SK-N-SH (cell line): ENCODE results near the gene COX7A2. TPM values are rescaled to one million over a fixed set of nuclear protein-coding genes. Genes with fewer than 3 reads are reported as not detected.

Experiments used
- CTCF ChIA-PET: fragments of 300-600, 350-600 bp; formaldehyde crosslinking; extraction: SDS; loops from one replicate; lab custom pipeline; 2021; lab: Yijun Ruan, JAX
- POLR2A ChIA-PET: fragments of 350-600 bp; sonication (Branson Sonifier 250); formaldehyde crosslinking; extraction: SDS; loops from one replicate; lab custom pipeline; 2020; ENCODE audit warnings: antibody characterized with exemption, inconsistent platforms; lab: Yijun Ruan, JAX
- DNase-seq: peaks from one replicate; pipeline ENCODE4 v3.0.0; 2012
- H2AFZ ChIP-seq: fragments of 200-600 bp; sonication (generic); 2 replicates; pipeline ENCODE4 v1.8.1; 2016; ENCODE audit warnings: antibody characterized with exemption, mild to moderate bottlenecking, low read depth
- H3F3A ChIP-seq: fragments of 200-600 bp; sonication (generic); replicated peaks from 2 replicates; pipeline ENCODE3; 2016; ENCODE audit warnings: antibody characterized with exemption, mild to moderate bottlenecking; ENCODE audit not compliant: insufficient read depth
- H3K27ac ChIP-seq, 2 experiments: fragments of 200-500 bp in 1 of 2; fragments of 200-600 bp in 1 of 2; sonication (Bioruptor generic) in 1 of 2; sonication (generic), shearing (Covaris generic) in 1 of 2; 2 replicates each; pipeline versions ENCODE4 v1.5.1 to v1.6.1; 2014 to 2016; ENCODE audit warnings: low read depth in 2 of 2, inconsistent platforms in 1 of 2, low read length in 1 of 2, mild to moderate bottlenecking in 1 of 2, mixed read lengths in 1 of 2
- H3K27me3 ChIP-seq: fragments of 200-600 bp; sonication (generic), shearing (Covaris generic); 2 replicates; pipeline ENCODE4 v1.6.1; 2016; ENCODE audit warnings: mixed run types; ENCODE audit not compliant: insufficient read depth
- H3K36me3 ChIP-seq, 2 experiments: fragments of 200-500 bp in 1 of 2; fragments of 200-600 bp in 1 of 2; sonication (Bioruptor generic) in 1 of 2; sonication (generic) in 1 of 2; replicated peaks in 1 of 2; 2 replicates each; pipeline versions ENCODE3 to v1.5.1; 2014 to 2016; ENCODE audit warnings: low read length in 1 of 2, mild to moderate bottlenecking in 1 of 2; ENCODE audit not compliant: insufficient read depth in 2 of 2, control insufficient read depth in 1 of 2
- H3K4me1 ChIP-seq, 2 experiments: fragments of 200-500 bp in 1 of 2; fragments of 200-600 bp in 1 of 2; sonication (Bioruptor generic) in 1 of 2; sonication (generic), shearing (Covaris generic) in 1 of 2; 2 replicates each; pipeline versions ENCODE4 v1.5.1 to v1.6.1; 2014 to 2016; ENCODE audit warnings: low read depth in 1 of 2, low read length in 1 of 2, mixed run types in 1 of 2; ENCODE audit not compliant: insufficient read depth in 2 of 2, control insufficient read depth in 1 of 2
- H3K4me2 ChIP-seq: fragments of 200-600 bp; sonication (generic), shearing (Covaris generic); 2 replicates; pipeline ENCODE4 v1.6.1; 2017; ENCODE audit warnings: mixed run types
- H3K4me3 ChIP-seq, 2 experiments: fragments of 200-500 bp in 1 of 2; fragments of 200-600 bp in 1 of 2; sonication (Bioruptor generic) in 1 of 2; sonication (generic), shearing (Covaris generic) in 1 of 2; 2 replicates each; pipeline versions ENCODE4 v1.5.1 to v1.8.1; 2014 to 2016; ENCODE audit warnings: low read depth in 2 of 2, inconsistent platforms in 1 of 2, low read length in 1 of 2, mild to moderate bottlenecking in 1 of 2, mixed read lengths in 1 of 2, moderate library complexity in 1 of 2
- H3K79me2 ChIP-seq: fragments of 200-600 bp; sonication (generic); 2 replicates; pipeline ENCODE4 v1.8.1; 2017; ENCODE audit warnings: mild to moderate bottlenecking; ENCODE audit not compliant: insufficient read depth
- H3K9ac ChIP-seq: fragments of 200-600 bp; sonication (generic); 2 replicates; pipeline ENCODE4 v1.6.1; 2017; ENCODE audit warnings: mixed run types
- H3K9me2 ChIP-seq: fragments of 200-600 bp; sonication (generic); 2 replicates; pipeline ENCODE4 v1.6.1; 2017; ENCODE audit warnings: mixed run types
- H3K9me3 ChIP-seq: fragments of 200-600 bp; sonication (generic); 2 replicates; pipeline ENCODE4 v1.6.1; 2017; ENCODE audit warnings: mixed run types, mild to moderate bottlenecking, moderate library complexity
- H4K20me1 ChIP-seq: fragments of 200-600 bp; sonication (generic); 2 replicates; pipeline ENCODE4 v1.6.1; 2017; ENCODE audit warnings: mild to moderate bottlenecking, mixed run types; ENCODE audit not compliant: insufficient read depth
- ELF1 ChIP-seq: IDR thresholded peaks from 2 replicates; pipeline ENCODE4 v1.4.0; 2012
- EZH2phosphoT487 ChIP-seq: fragments of 200-600 bp; sonication (generic); IDR thresholded peaks from 2 replicates; pipeline ENCODE4 v1.6.1; 2017; ENCODE audit warnings: low read depth, mixed run types, mild to moderate bottlenecking, antibody characterized with exemption, moderate library complexity, borderline replicate concordance
- FOSL2 ChIP-seq: IDR thresholded peaks from 2 replicates; pipeline ENCODE4 v1.4.0; 2012; ENCODE audit warnings: low read depth, mild to moderate bottlenecking, moderate library complexity, borderline replicate concordance
- FOXJ3 ChIP-seq: sonication (generic); formaldehyde crosslinking; IDR thresholded peaks from 2 replicates; pipeline ENCODE4 v1.5.1; 2020; ENCODE audit warnings: mild to moderate bottlenecking, missing genetic modification reagents
- FOXM1 ChIP-seq: IDR thresholded peaks from 2 replicates; pipeline ENCODE4 v1.4.0; 2012; ENCODE audit warnings: low read depth, mild to moderate bottlenecking
- GATA2 ChIP-seq: sonication (generic); formaldehyde crosslinking; IDR thresholded peaks from 2 replicates; pipeline ENCODE4 v1.5.0; 2020; ENCODE audit warnings: mild to moderate bottlenecking, missing genetic modification reagents
- JUND ChIP-seq: IDR thresholded peaks from 2 replicates; pipeline ENCODE4 v1.4.0; 2012
- MEF2A ChIP-seq: IDR thresholded peaks from 2 replicates; pipeline ENCODE4 v1.4.0; 2012; ENCODE audit warnings: low read depth, borderline replicate concordance
- MXI1 ChIP-seq: IDR thresholded peaks from 2 replicates; pipeline ENCODE4 v1.6.1; 2012; ENCODE audit warnings: mild to moderate bottlenecking, low read depth, low read length, improper control_type of control experiment
- NFIC ChIP-seq: IDR thresholded peaks from 2 replicates; pipeline ENCODE4 v1.4.0; 2012; ENCODE audit warnings: borderline replicate concordance
- RAD21 ChIP-seq: IDR thresholded peaks from 2 replicates; pipeline ENCODE4 v1.6.1; 2012; ENCODE audit warnings: mild to moderate bottlenecking, low read length
- RFX5 ChIP-seq: IDR thresholded peaks from 2 replicates; pipeline ENCODE4 v1.6.1; 2012; ENCODE audit warnings: mild to moderate bottlenecking, improper control_type of control experiment, low read length
- RXRA ChIP-seq: IDR thresholded peaks from 2 replicates; pipeline ENCODE4 v1.4.0; 2012; ENCODE audit warnings: low read depth, mild to moderate bottlenecking, borderline replicate concordance
- SMC3 ChIP-seq: IDR thresholded peaks from 2 replicates; pipeline ENCODE4 v1.6.1; 2012; ENCODE audit warnings: low read depth, low read length, improper control_type of control experiment
- TEAD4 ChIP-seq: IDR thresholded peaks from 2 replicates; pipeline ENCODE4 v1.4.0; 2012; ENCODE audit warnings: mild to moderate bottlenecking, borderline replicate concordance; ENCODE audit not compliant: insufficient read depth
- ZBTB33 ChIP-seq: IDR thresholded peaks from 2 replicates; pipeline ENCODE4 v1.4.0; 2012; ENCODE audit warnings: low read depth, borderline replicate concordance
- WGBS: methylation state at CpG from one replicate; pipeline ENCODE4 v1.1.6; 2017; ENCODE audit warnings: low lambda C conversion rate; 5-methylcytosine and 5-hydroxymethylcytosine counted together
- polyA plus RNA-seq, 3 experiments: library from polyadenylated mRNA; depleted of rRNA; stranded (reverse); fragments of >200 nt; gene quantifications; 2 replicates each; pipeline ENCODE4 v1.2.3, GENCODE V29; 2012
- TF ChIP-seq, protein P1 (sequence below): fragments of 150-350 bp; IDR thresholded peaks from 2 replicates; pipeline ENCODE4 v1.6.1; 2017; ENCODE audit warnings: antibody characterized with exemption, low read length, low read depth, borderline replicate concordance

The COX7A2 gene
- polyA plus RNA-seq, 1 of the 3 experiments (the other 2 are of a cell fraction): 431 TPM

DNA sequence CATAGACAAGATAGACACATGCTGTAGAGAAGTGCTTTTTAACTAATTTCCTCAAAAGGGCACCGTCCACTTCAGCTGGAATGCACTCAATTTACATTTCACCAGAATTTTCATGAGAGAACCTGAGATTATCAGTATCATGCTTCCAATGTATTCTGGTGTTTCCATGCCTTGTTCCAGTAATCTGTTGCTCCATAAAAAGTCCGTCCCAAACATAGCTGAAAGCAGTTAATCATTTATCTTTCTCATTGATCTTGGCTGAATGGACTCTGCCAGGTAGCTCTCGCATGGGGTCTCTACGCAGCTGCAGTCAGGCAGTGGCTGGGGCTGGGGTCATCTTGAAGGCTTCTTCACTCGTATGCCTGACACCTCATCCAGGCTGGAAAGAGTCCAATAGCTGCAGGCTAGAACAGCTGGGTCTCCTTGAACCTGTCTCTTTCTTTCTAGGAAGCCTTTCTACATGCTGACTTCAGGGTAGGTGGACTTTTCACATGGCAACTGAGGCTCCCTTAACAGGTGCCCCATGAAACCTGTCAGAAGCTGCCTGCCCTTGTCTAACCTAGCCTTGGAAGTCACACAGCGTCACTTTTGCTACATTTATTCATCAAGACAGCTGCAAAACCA is 19.2 kb downstream of the COX7A2 start (continued):
- no peak for TF ChIP-seq FOXJ3 (CRISPR knock-in tag)
- no peak for TF ChIP-seq MEF2A

GRCh38 chr6:75223428-75223827 is 20.2 kb downstream of the COX7A2 start:
- WGBS: 18% methylated on average over 2 of the region's 2 CpGs
- Histone ChIP-seq H3K36me3 (no peaks in the 10 kb centered on the region), H3K27me3 (no peaks in the 10 kb centered on the region), H3K9me3 (no peaks in the 10 kb centered on the region; the same call in 1 of the 2 replicates), H3K4me2 (no peak overlapping the region), H3K27ac (no peak overlapping the region), H3K9me2 (no peaks in the 10 kb centered on the region), H3F3A (no peaks in the 10 kb centered on the region), H4K20me1 (no peaks in the 10 kb centered on the region), H3K4me3 (no peak overlapping the region), H3K4me1 (no peaks in the 10 kb centered on the region), H3K79me2 (no peaks in the 10 kb centered on the region), H3K9ac (no peak overlapping the region), H2AFZ (no peak overlapping the region)
- DNase-seq: no peak
- CTCF ChIA-PET: interaction anchor here (5.0 kb wide), 1 partner anchor 13 kb away, joined by 37 read pairs; no protein-coding TSS in a partner anchor
- TF ChIP-seq JUND (no peak), NFIC (no peak), MXI1 (no peak)
- POLR2A ChIA-PET: no interaction called here

GRCh38 chr6:75222261-75222660 is 21.3 kb downstream of the COX7A2 start:
- Histone ChIP-seq H4K20me1 (no peaks in the 10 kb centered on the region), H2AFZ (no peak overlapping the region), H3K27ac (no peak overlapping the region), H3K27me3 (no peaks in the 10 kb centered on the region), H3K9ac (no peak overlapping the region), H3K79me2 (no peaks in the 10 kb centered on the region), H3F3A (no peaks in the 10 kb centered on the region), H3K36me3 (no peaks in the 10 kb centered on the region), H3K4me1 (no peaks in the 10 kb centered on the region; a peak in 1 of 4 replicates), H3K9me2 (no peaks in the 10 kb centered on the region), H3K9me3 (no peaks in the 10 kb centered on the region; the same call in 1 of the 2 replicates), H3K4me3 (no peak overlapping the region), H3K4me2 (no peak overlapping the region)
- TF ChIP-seq RXRA (no peak), RAD21 (no peak), ZBTB33 (no peak), MEF2A (no peak), FOXJ3 (CRISPR knock-in tag) (no peak), FOXM1 (no peak), ELF1 (no peak), GATA2 (CRISPR knock-in tag) (no peak), EZH2phosphoT487 (no peak), TEAD4 (no peak), SMC3 (no peak), RFX5 (no peak), MXI1 (no peak), FOSL2 (no peak)
- TF ChIP-seq, protein P1, sequence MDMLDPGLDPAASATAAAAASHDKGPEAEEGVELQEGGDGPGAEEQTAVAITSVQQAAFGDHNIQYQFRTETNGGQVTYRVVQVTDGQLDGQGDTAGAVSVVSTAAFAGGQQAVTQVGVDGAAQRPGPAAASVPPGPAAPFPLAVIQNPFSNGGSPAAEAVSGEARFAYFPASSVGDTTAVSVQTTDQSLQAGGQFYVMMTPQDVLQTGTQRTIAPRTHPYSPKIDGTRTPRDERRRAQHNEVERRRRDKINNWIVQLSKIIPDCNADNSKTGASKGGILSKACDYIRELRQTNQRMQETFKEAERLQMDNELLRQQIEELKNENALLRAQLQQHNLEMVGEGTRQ: no peak
- CTCF ChIA-PET: interaction anchor here (1.0 to 5.0 kb wide), 2 partner anchors 12 to 18 kb away, joined by 3 to 37 read pairs; no protein-coding TSS in a partner anchor
- no peak for DNase-seq
- POLR2A ChIA-PET: no interaction called here
